ENCODE measurements around the gene COMMD1. TPM values are rescaled to one million over a fixed set of nuclear protein-coding genes. Genes with fewer than 3 reads are reported as not detected.

The COMMD1 gene
- polyA plus RNA-seq, 2 of the 4 experiments (the other 2 are of a cell fraction): 54.1 to 57.3 TPM

DNA sequence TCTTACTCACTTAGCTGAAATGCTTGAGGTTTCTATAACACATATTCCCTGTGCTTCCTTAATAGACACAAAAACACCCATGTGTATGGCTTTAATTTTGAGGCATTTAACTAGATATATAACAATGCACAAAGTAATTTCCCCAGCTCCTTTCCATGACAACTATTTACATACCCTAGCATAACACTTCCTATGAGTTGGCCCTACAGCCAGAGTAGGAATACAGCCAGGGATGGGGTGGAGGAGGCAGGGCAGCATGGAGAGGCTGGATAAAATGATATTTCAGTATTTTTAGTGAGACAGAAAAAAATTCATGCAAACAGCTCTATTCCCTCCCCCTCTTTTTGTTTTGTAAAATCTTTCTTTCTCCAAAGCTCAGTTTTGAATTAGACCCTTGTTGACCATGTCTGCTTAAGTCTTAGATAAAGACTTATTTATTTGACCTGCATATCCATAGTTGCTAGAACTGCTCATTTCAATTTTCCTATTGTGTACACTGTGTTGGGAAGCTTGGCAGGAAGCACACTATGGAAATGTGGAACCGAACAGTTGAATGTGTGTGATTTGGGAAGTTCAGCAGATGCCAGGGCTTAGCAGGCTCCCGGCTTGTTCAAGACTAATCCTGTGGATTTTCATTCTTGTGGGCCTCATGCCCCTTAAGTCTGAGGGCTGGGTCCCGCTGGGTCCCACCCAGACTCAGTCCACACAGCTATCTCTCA, 279.2 kb downstream of the COMMD1 start:
- 54% methylated on average over 3 of the region's 3 CpGs for WGBS (ENCODE audit: missing lambda C conversion rate)
- no peak overlapping the region for H3K27ac ChIP-seq
- H3K4me1 ChIP-seq: no peaks in the 10 kb centered on the region
- ATAC-seq (no peak; a peak in 1 of 6 replicates), FAIRE-seq (no peak), DNase-seq (ENCODE audit: low read depth in 1 of 2, low spot score in 1 of 2) (no peak)
- H3K9me3 ChIP-seq: no peaks in the 10 kb centered on the region
- H3K4me3 ChIP-seq: no peak overlapping the region
- ChIA-PET POLR2A (no interaction called here), CTCF (no interaction called here)
- TF ChIP-seq RAD21 (conservative IDR thresholded peaks at IDR 0.05 in 1 of 2, IDR thresholded peaks at IDR 0.05 in 1 of 2) (no peak), HDAC2 (IDR thresholded peaks at IDR 0.05) (no peak), ESRRA (IDR thresholded peaks at IDR 0.05; ENCODE audit: borderline replicate concordance, low read length) (no peak), RFX5 (IDR thresholded peaks at IDR 0.05) (no peak), ZNF302 (CRISPR knock-in tag; IDR thresholded peaks at IDR 0.05) (no peak), RARB (CRISPR knock-in tag; IDR thresholded peaks at IDR 0.05) (no peak), MAFK (IDR thresholded peaks at IDR 0.05; ENCODE audit: partially characterized antibody) (no peak), FOSB (CRISPR knock-in tag; IDR thresholded peaks at IDR 0.05) (no peak), SREBF2 (IDR thresholded peaks at IDR 0.05) (no peak)
- TF ChIP-seq, protein P1, sequence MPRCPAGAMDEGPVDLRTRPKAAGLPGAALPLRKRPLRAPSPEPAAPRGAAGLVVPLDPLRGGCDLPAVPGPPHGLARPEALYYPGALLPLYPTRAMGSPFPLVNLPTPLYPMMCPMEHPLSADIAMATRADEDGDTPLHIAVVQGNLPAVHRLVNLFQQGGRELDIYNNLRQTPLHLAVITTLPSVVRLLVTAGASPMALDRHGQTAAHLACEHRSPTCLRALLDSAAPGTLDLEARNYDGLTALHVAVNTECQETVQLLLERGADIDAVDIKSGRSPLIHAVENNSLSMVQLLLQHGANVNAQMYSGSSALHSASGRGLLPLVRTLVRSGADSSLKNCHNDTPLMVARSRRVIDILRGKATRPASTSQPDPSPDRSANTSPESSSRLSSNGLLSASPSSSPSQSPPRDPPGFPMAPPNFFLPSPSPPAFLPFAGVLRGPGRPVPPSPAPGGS (IDR thresholded peaks at IDR 0.05): no peak
- H3K4me2 ChIP-seq: no peak overlapping the region

Small RNA genes within 50 kb of the gene (small RNA-seq; reads per million reads assigned to genes)
- gene RF00019: 0 reads per million in 6 experiments

Other genes starting within 250 kb of the COMMD1 start
- gene FAM161A, start 51.6 kb upstream of the COMMD1 start, polyA plus RNA-seq (2011; rRNA removed): 5.8 and 10.0 TPM in 2 replicates
- gene FAM161A, start 51.6 kb upstream of the COMMD1 start, polyA plus RNA-seq (2017; fragmentation: RNase III; extraction: RNeasy Plus Mini Kit Qiagen cat#74134 plus additional on column Dnase treatment): 11.0 to 12.3 TPM (median 11.8 TPM) in 3 replicates
- 307 and 352 TPM in 2 replicates for gene CCT4, start 17.0 kb upstream of the COMMD1 start, polyA plus RNA-seq (2011; rRNA removed)
- 355 to 405 TPM (median 361 TPM) in 3 replicates for gene CCT4, start 17.0 kb upstream of the COMMD1 start, polyA plus RNA-seq (2017; fragmentation: RNase III; extraction: RNeasy Plus Mini Kit Qiagen cat#74134 plus additional on column Dnase treatment)